Fibroblast of the conjunctiva (primary cell): ENCODE data around the gene ASCL5.
A peak's percentile ranks its signal among the peaks of the same experiment; 100 is the strongest.
"Not testable (repeated sequence)": the region's sequence is repeated elsewhere in the genome, so short reads cannot be mapped to it uniquely, and the experiment has no call there.

ENCODE experiments used
- DNase-seq: peaks from one replicate; pipeline ENCODE4 v3.0.0-alpha.2; 2010; ENCODE audit warnings: low read depth

The ASCL5 gene

DNA sequence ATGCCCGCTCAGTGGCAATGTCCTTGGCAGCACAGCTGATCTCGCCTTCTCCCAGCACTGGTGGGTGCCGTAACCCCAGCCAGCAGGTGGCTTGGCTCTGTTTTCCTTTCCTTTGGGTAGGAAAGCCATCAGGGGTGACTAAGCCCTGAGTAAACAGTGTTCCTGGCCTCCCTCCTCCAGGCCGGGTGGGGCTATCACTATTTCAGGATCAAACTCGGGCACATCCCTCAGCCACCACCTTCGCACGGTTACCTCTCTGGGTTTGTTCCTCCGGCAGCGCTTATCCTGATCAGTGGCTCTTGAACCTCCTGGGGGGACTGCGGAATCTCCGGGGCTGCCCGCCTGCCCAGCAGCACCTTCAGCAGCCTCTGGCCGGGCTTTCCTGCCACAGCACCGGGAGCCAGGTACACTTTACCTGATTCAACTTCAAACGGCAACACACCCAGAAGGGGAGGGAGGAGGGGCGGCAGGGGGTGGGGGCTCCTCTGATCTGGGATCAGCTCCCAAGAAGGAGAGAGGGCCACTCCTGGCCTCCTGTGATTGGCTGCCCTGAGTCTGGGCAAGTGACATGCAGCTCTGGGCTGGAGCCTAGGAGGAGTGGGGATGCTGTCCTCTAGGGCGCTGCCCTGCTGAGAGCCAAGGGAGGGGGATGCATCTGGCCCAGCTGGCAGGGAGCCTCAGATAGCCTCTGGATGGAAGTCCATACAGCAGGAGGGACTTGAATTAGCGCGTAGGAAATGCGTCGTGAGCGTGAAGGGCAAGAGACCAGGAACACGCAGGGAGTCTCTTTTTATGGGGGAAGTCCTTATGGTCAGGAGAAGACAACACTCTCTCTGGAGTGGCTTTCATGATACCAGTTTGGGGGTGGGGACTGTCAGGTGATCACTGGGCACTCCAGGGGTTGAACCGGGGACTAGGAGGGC is at the start of gene ASCL5:
TSS of gene ASCL5 (minus strand) at position 353 of the 923 bp plus-strand sequence. CDS start 11,812 bp downstream, outside the sequence.
- no peak for DNase-seq

- no peak for DNase-seq
Observed at GRCh38 chr1:201175820-201176500, 49.0 kb upstream of the ASCL5 start.

- DNase-seq, result no peak
Observed at GRCh38 chr1:201173736-201174135, 46.8 kb upstream of the ASCL5 start.

DNA sequence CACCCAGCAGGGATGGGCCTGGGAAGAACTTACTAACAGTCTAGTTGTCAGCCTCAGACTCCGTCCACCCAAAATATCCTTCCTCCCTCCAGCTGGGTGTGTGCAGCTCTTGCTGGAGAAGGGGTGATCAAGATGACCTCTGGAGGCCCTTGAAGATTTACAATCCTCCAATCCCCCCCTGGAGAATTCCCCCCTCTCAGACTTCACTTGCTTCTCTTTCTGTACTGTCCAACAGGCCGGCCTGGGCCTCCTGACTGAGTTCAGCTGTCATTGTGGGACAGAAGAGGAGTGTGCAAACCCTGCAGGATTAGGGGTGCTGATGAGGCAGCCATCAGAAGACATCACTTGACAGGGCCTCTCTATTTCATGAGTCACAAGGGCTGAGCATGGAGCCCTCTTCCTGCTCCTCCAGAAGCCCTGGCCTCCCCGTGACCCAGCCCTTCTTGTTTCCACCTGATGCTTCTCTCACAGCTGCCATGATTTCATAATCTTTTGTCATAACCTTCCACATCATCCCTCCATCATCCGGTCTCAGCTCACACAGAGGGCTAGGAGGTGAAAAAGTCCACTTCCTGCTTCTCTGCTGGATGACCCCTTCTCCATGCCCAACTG is 46.1 kb upstream of the ASCL5 start:
- DNase-seq, result no peak

DNA sequence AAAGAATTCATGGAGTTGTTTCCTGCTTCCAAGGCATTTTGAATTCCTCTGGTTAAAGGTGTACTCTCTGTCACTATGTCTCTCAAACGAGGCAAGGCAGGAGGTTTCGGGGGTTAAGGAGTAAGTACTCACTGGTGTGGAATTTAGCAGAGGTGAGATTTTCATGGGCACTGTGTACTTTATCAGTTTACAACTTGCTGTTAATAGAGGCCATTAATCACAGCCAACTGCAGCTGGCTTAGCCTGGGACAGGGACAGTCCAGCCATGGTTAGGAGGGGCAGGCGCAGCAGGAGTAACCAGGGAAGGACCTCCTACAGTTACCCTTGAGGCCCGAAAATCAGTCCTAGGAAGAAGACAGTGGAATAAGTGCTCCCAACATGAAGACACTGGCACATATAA is 45.3 kb upstream of the ASCL5 start:
- no peak for DNase-seq

DNA sequence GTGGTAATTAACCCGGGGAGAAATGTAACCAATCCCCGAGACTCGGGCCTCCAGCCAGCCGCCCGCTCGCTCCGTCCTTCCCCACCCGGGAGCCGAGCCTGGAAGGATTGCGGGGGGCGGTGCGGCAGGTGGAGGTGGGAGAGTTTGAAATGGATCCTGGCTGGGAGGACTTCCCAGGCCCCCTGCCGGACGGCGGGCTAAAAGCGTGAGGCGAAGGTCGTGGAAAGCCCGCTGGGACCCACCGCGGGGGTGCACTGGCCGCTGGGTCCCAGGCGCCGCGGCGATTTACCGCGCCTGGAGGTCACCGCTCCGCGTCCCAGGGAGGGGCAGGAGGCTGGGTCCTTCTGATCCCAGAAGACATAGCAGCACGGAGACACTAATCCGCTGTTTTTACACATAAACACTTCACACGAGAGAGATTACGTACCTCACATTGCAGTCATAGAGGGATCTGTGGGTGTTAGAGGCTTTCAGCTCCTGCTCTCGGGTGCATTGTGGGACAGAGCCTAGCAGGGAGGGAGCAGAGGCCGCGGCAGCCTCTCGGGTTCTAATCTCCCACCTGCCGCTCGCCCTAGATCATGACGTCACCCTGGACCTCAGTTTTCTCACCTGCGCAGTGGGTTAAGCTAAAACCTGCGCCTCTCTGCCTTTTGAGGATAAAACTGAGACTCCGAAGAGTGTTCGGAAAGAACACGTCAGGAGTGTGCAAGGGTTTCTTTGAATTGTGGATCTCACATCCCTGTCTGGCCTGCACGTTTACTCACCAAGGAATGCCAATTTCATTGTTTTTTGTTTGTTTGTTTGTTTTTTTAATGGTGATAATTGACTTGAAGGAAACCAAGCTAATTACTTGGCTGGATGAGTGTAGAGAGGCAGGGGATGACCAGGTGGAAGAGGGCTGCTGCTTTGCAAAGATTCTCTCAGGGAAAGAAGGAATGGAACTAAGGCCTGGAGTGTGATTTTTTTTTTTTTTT is 44.4 kb upstream of the ASCL5 start:
- DNase-seq, result no peak

DNA sequence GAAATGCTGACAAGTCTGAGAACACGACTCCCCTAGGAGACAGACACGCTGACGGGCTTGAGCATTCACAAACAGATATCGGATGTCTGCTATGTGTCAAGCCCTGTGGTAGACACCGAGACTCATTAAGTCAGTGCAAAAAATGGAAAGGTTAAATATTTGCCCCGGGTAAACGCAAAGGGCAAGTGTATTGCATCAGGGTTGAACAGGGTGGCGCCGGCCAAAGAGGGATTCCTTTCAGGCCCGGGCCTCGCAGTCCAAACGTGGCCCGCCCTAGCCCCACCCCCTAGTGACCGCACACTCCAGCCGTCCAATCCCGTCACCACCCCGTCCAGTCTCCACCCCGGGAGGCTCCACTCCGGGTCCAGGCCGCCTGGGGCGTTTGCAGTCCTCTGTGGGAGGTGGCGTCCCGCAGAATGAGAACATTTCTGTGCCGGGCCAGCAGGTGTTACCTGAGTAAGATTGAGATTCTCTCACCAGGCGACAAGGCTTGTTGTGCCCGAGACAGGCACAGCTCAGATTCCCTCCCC is 43.6 kb upstream of the ASCL5 start:
- DNase-seq, result peak; percentile 92

GRCh38 chr1:201169971-201170532 is 43.1 kb upstream of the ASCL5 start:
- DNase-seq, result no peak

GRCh38 chr1:201169203-201169602 is 42.2 kb upstream of the ASCL5 start:
- no peak for DNase-seq

DNA sequence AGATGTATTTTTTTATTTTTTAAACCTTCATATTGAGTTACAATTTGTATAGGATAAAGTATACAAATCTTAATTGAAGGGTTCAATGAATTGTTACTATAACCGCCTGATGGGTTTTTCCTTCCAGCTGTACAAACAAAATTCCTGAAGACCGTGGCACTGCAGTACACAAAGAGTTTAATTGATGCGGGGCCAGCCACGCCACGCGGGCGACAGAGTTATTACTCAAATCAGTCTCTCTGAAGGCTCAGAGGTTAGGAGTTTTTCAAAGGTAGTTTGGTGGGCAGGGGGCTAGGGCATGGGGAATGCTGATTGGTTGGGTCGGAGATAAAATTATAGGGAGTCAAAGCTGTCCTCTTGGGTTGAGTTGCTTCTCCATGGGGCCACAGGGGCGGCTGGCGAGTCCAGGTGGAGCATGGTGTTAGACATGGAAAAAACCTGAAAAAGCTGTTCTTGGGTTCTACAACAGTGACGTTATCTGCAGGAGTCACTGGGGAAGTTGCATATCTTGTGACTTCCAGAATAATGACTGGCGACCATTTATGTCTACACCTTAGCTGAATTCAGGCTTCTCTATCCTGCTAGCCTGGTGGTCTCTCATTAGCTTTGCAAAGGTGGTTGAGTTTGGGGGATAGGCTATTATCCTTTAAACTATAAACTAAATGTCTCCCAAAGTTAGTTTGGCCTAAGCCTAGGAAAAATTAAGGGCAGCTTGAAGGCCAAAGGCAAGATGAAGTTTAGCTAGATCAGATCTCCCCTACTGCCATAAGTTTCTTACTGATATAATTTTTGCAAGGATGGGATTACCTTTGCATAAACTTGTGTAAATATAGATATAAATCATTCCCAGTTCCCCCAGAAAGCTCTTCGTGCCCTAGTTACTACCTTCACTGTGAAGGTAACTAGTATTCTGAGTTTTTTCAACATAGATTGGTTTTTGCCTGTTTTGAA is 40.3 kb upstream of the ASCL5 start:
- DNase-seq, result no peak

GRCh38 chr1:201164645-201165044 is 37.7 kb upstream of the ASCL5 start:
- DNase-seq, result no peak

- no peak for DNase-seq
Observed at GRCh38 chr1:201163707-201164106, 36.7 kb upstream of the ASCL5 start.

DNA sequence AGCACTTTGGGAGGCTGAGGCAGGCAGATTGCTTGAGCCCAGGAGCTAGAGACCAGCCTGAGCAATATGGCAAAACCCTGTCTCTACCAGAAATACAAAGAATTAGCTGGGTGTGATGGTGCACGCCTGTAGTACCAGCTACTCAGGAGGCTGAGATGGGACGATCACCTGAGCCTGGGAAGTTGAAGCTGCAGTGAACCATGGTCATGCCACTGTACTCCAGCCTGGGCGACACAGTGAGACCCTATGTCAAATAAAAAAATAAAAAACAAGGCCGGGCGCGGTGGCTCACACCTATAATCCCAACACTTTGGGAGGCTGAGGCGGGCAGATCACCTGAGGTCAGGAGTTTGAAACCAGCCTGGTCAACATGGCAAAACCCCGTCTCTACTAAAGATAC is 36.1 kb upstream of the ASCL5 start:
- not testable (repeated sequence) for DNase-seq

- no peak for DNase-seq
Observed at GRCh38 chr1:201157949-201158348, 31.0 kb upstream of the ASCL5 start.

- DNase-seq, result no peak
Observed at GRCh38 chr1:201156819-201157218, 29.8 kb upstream of the ASCL5 start.

- no peak for DNase-seq
Observed at GRCh38 chr1:201156346-201156745, 29.4 kb upstream of the ASCL5 start.

DNA sequence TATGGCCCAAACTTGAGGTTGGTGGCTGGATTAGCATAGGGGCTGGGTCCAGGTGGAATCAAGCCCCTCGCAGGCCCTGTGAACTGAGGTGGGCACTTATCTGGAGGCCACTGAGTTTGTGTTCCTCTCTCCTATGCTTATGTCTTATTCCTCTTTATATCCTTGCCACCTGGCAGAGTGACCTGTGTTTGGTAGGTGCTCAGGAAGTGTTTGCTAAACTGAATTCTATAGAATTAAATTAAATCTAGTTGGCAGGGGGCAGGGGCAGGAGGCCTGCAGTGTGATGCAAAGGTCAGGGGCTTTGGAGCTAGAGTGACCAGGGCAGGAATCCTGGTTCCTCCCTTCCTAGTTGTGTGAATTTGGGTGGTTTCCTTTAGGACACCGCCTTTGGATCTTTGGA is 28.4 kb upstream of the ASCL5 start:
- no peak for DNase-seq

GRCh38 chr1:201154389-201155165 is 27.6 kb upstream of the ASCL5 start, which contains the start of gene TMEM9:
Gene TMEM9 (minus strand): TSS chr1:201154474. CDS start chr1:201153923, 551 bp downstream.
- peak; percentile 93 for DNase-seq
